Sigmoid colon (tissue), 7 donors: Measurements from ENCODE around the gene TENM3. TPM values are rescaled to one million over a fixed set of nuclear protein-coding genes. Genes with fewer than 3 reads are reported as not detected.

Experiments used
- DNase-seq: peaks from one replicate; pipeline ENCODE4 v3.0.0-alpha.2; 2019
- H3K27ac ChIP-seq, 4 donors: fragments of 200-600 bp; sonication (generic); one replicate each; pipeline ENCODE4 v1.5.1; 2016 to 2019; ENCODE audit warnings: mild to moderate bottlenecking in 1 of 4
- H3K27me3 ChIP-seq, 3 donors: fragments of 200-600 bp; sonication (generic); one replicate each; pipeline ENCODE4 v1.5.1; 2019; ENCODE audit warnings: mild to moderate bottlenecking in 1 of 3
- H3K36me3 ChIP-seq, 4 donors: fragments of 200-600 bp; sonication (generic); one replicate each; pipeline ENCODE4 v1.5.1; 2016 to 2019
- H3K4me1 ChIP-seq, 4 donors: fragments of 200-600 bp; sonication (generic); one replicate each; pipeline ENCODE4 v1.5.1; 2017 to 2019
- H3K4me3 ChIP-seq, 4 donors: fragments of 200-600 bp; sonication (generic); one replicate each; pipeline ENCODE4 v1.5.1; 2017 to 2019; ENCODE audit warnings: mild to moderate bottlenecking in 2 of 4, moderate library complexity in 1 of 4
- H3K9me3 ChIP-seq, 4 donors: fragments of 200-600 bp in 3 of 4; sonication (generic) in 3 of 4; one replicate each; pipeline versions ENCODE4 v1.5.1 to v1.6.1; 2013 to 2019
- CTCF ChIP-seq, 4 experiments: fragments of 450-650 bp in 3 of 4; fragments of 200-600 bp in 1 of 4; IDR thresholded peaks; one replicate each; pipeline ENCODE4 v1.5.1; 2016 to 2019; ENCODE audit warnings: antibody characterized with exemption in 4 of 4, mild to moderate bottlenecking in 3 of 4, moderate library complexity in 2 of 4
- EP300 ChIP-seq, 4 donors: sonication (generic); formaldehyde crosslinking; IDR thresholded peaks; one replicate each; pipeline ENCODE4 v1.6.1; 2017; ENCODE audit warnings: antibody characterized with exemption in 4 of 4
- POLR2A ChIP-seq, 2 donors: fragments of 450-650 bp; IDR thresholded peaks; one replicate each; pipeline ENCODE4 v1.6.1; 2016; ENCODE audit warnings: antibody characterized with exemption in 2 of 2, mild to moderate bottlenecking in 2 of 2, moderate library complexity in 2 of 2
- POLR2AphosphoS5 ChIP-seq, 4 donors: sonication (generic); formaldehyde crosslinking; IDR thresholded peaks; one replicate each; pipeline ENCODE4 v1.6.1; 2017; ENCODE audit warnings: antibody characterized with exemption in 4 of 4
- WGBS, 2 donors: extraction: QIAGEN DNeasy Blood & Tissue Kit; methylation state at CpG; one replicate each; pipeline ENCODE4 v1.1.7; 2013; 5-methylcytosine and 5-hydroxymethylcytosine counted together
- intact Hi-C: fragments of 100-400 bp; cut with DNase I; formaldehyde crosslinking; loops from one replicate; pipeline ENCODE4 v1.15.1; 2023
- polyA plus RNA-seq, 3 donors: library from polyadenylated mRNA; stranded (reverse); fragments of 200-250 nt; gene quantifications; one replicate each; pipeline ENCODE4 v1.2.3, GENCODE V29; 2013
- total RNA-seq, 4 donors: library from RNA; depleted of rRNA; stranded (reverse); fragments of >200 nt; gene quantifications; one replicate each; pipeline ENCODE4 v1.1.0, GENCODE V29; 2016
- donor health status: healthy with polysubstance abuse.
- donor health status: Bipolar disorder and iron deficiency.
- donor health status: healthy.

The TENM3 gene
- total and polyA plus RNA-seq, 7 donors, result 0.60 to 82.3 (median 37.8) TPM; not detected in 1

- Histone ChIP-seq H3K9me3 (no peaks in the 10 kb centered on the region), H3K27me3 (no peaks in the 10 kb centered on the region), H3K36me3 (no peaks in the 10 kb centered on the region), H3K27ac (no peak overlapping the region), H3K4me3 (no peak overlapping the region), H3K4me1 (peaks cover 0 to 4% (median under 1%) of the 10 kb centered on the region in 4 donors)
- intact Hi-C loops, result no loop called here
- 67 to 90% methylated on average over 4 of the region's 4 CpGs for WGBS, 2 donors
- DNase-seq, result no peak
- TF ChIP-seq POLR2AphosphoS5 (IDR thresholded peaks at IDR 0.05), result no peak
- TF ChIP-seq EP300 (IDR thresholded peaks at IDR 0.05), result no peak
- TF ChIP-seq POLR2A (IDR thresholded peaks at IDR 0.05), result no peak
- no peak for TF ChIP-seq CTCF (IDR thresholded peaks at IDR 0.05)
Observed at GRCh38 chr4:182582245-182582644, 339.0 kb downstream of the TENM3 start.

GRCh38 chr4:182583703-182584415 lies 340.7 kb downstream of the TENM3 start:
- 39 to 67% methylated on average over 3 of the region's 3 CpGs for WGBS, 2 donors
- H3K4me3 ChIP-seq, result no peak overlapping the region
- H3K36me3 ChIP-seq, result no peaks in the 10 kb centered on the region
- TF ChIP-seq CTCF (IDR thresholded peaks at IDR 0.05) (no peak), EP300 (IDR thresholded peaks at IDR 0.05) (no peak), POLR2A (IDR thresholded peaks at IDR 0.05) (no peak), POLR2AphosphoS5 (IDR thresholded peaks at IDR 0.05) (no peak)
- intact Hi-C loops, result no loop called here
- H3K27me3 ChIP-seq, result no peaks in the 10 kb centered on the region
- no peak for DNase-seq
- no peak overlapping the region for H3K27ac ChIP-seq
- no peaks in the 10 kb centered on the region for H3K9me3 ChIP-seq
- no peaks in the 10 kb centered on the region for H3K4me1 ChIP-seq

GRCh38 chr4:182585321-182585720 lies 342.1 kb downstream of the TENM3 start:
- no peak overlapping the region for H3K27ac ChIP-seq
- no peak overlapping the region for H3K4me3 ChIP-seq
- no peak for DNase-seq
- intact Hi-C loops, result no loop called here
- 49 to 60% methylated on average over 7 of the region's 7 CpGs for whole genome bisulfite sequencing, 2 donors
- no peaks in the 10 kb centered on the region for H3K36me3 ChIP-seq
- H3K9me3 ChIP-seq, result no peaks in the 10 kb centered on the region
- H3K27me3 ChIP-seq, result no peaks in the 10 kb centered on the region
- no peak for TF ChIP-seq POLR2AphosphoS5 (IDR thresholded peaks at IDR 0.05)
- no peak for TF ChIP-seq EP300 (IDR thresholded peaks at IDR 0.05)
- no peak for TF ChIP-seq POLR2A (IDR thresholded peaks at IDR 0.05)
- no peak for TF ChIP-seq CTCF (IDR thresholded peaks at IDR 0.05)
- no peaks in the 10 kb centered on the region for H3K4me1 ChIP-seq

- no peaks in the 10 kb centered on the region for H3K9me3 ChIP-seq
- no peaks in the 10 kb centered on the region for H3K36me3 ChIP-seq
- H3K27me3 ChIP-seq, result no peaks in the 10 kb centered on the region
- 81 to 84% methylated on average over 2 of the region's 2 CpGs for WGBS, 2 donors
- intact Hi-C loops, result no loop called here
- H3K27ac ChIP-seq, result no peak overlapping the region
- DNase-seq, result no peak
- no peaks in the 10 kb centered on the region for H3K4me1 ChIP-seq
- no peak overlapping the region for H3K4me3 ChIP-seq
- no peak for TF ChIP-seq EP300 (IDR thresholded peaks at IDR 0.05)
- TF ChIP-seq CTCF (IDR thresholded peaks at IDR 0.05), result no peak
- no peak for TF ChIP-seq POLR2A (IDR thresholded peaks at IDR 0.05)
- no peak for TF ChIP-seq POLR2AphosphoS5 (IDR thresholded peaks at IDR 0.05)
Observed at GRCh38 chr4:182589100-182589499, 345.9 kb downstream of the TENM3 start.

- Histone ChIP-seq H3K27ac (no peak overlapping the region), H3K27me3 (no peaks in the 10 kb centered on the region), H3K4me1 (no peaks in the 10 kb centered on the region), H3K9me3 (no peaks in the 10 kb centered on the region), H3K36me3 (no peaks in the 10 kb centered on the region), H3K4me3 (no peak overlapping the region)
- DNase-seq, result no peak
- TF ChIP-seq EP300 (IDR thresholded peaks at IDR 0.05) (no peak), CTCF (IDR thresholded peaks at IDR 0.05) (no peak), POLR2A (IDR thresholded peaks at IDR 0.05) (no peak), POLR2AphosphoS5 (IDR thresholded peaks at IDR 0.05) (no peak)
- intact Hi-C loops, result no loop called here
- 42 to 74% methylated on average over 7 of the region's 7 CpGs for WGBS, 2 donors
Observed at GRCh38 chr4:182593402-182593801, 350.2 kb downstream of the TENM3 start.
